Measurements from ENCODE around the gene GPN1. TPM values are rescaled to one million over a fixed set of nuclear protein-coding genes. Genes with fewer than 3 reads are reported as not detected.

Gene GPN1
- total RNA-seq, 2 experiments from 2014 or later: 32.7 to 37.4 TPM

DNA sequence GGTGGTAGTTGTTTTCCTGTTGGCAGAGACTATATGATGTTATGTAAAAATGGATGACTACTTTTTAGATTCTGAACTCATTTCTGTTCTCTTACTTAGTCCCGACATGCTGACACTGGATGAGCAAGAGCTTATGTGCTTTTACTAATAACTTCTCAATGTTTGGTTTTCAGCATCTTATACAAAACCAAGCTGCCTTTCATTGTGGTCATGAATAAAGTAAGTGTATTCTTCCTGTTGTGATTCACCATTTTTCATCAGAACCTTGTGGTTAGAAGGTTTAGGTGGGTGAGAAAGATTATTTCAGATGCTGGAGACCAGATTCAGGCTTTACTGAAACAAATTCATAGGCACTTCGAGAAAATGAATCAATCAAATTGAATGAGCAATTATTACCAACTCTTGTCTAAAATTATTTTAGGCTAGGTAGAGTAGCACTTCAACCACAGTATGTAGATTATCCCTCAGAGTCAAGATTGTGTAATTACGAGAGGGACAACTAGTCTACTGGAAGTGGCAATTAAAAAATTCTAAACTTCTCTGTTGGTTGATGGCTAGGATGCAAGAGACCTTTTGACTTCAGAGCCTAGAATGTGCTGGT is 9.3 kb downstream of the GPN1 start:
- Mint-ChIP-seq H3K9me3 (no peaks in the 10 kb centered on the region), H3K36me3 (peaks cover 40% of the 10 kb centered on the region), H3K27me3 (no peaks in the 10 kb centered on the region), H3K4me1 (peaks cover 14% of the 10 kb centered on the region), H3K4me3 (peak overlapping the region; percentile 51), H3K27ac (peak overlapping the region; percentile 83)
- ATAC-seq (ENCODE audit: low read depth) (peak; percentile 80), DNase-seq (no peak)
- POLR2A ChIA-PET: interaction anchor here (0.9 to 2.0 kb wide), 2 partner anchors 10 to 25 kb away, joined by 4 to 7 read pairs; partner anchors contain the start of genes SLC4A1AP and SUPT7L

DNA sequence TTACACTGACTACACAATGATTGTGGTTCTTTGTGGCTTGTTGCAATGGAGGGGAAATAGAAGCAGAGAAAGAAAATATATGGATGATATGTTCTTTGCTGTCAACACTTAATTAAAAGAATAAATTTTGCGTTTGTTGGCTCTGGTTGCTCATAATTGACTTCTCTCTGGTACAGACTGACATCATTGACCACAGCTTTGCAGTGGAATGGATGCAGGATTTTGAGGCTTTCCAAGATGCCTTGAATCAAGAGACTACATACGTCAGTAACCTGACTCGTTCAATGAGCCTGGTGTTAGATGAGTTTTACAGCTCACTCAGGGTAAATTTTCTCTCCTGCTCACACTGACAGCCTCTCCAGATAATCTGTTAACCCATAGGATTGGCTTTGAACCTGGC is 9.9 kb downstream of the GPN1 start:
- H3K4me3 Mint-ChIP-seq: no peak overlapping the region
- no peak for ATAC-seq (ENCODE audit: low read depth)

DNA sequence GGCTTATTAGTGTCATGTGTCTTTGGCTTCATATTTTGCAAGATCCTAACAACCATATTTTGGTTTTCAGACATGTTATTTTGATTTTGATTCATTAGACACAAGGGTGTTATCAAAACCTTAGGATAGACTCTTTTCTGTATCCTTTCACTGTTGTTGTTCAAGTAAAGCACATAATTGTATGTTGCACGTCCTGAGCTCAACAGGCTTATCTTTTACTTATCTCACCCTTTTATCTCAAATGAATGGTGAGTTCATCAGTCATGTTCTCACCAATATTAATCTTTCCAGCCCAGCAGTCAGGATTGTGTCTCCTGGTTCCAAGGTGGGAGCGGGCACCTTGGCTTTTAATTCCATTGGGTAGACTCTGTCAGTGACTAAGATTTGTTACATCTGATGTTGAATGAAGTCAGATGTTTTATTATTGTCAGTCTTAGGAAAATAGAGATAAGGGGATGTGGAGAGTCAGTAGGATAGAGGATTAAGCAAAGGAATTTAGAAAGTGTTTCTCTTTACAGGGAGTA is 11.9 kb downstream of the GPN1 start:
- H3K27ac Mint-ChIP-seq: no peak overlapping the region
- H3K9me3 Mint-ChIP-seq: no peaks in the 10 kb centered on the region
- POLR2A ChIA-PET: no interaction called here
- H3K27me3 Mint-ChIP-seq: no peaks in the 10 kb centered on the region
- no peak overlapping the region for H3K4me3 Mint-ChIP-seq
- H3K36me3 Mint-ChIP-seq: peaks cover 18% of the 10 kb centered on the region
- H3K4me1 Mint-ChIP-seq: peaks cover 12% of the 10 kb centered on the region
- DNase-seq (no peak), ATAC-seq (ENCODE audit: low read depth) (no peak)

More for the DNA sequence above, 9.9 kb downstream of the GPN1 start:
- Mint-ChIP-seq H3K36me3 (peaks cover 36% of the 10 kb centered on the region), H3K27me3 (no peaks in the 10 kb centered on the region), H3K9me3 (no peaks in the 10 kb centered on the region), H3K4me1 (peaks cover 14% of the 10 kb centered on the region), H3K27ac (no peak overlapping the region)
- POLR2A ChIA-PET: interaction anchor here (2.0 kb wide), 1 partner anchor 25 kb away, joined by 7 read pairs; the partner anchor contains the start of genes SLC4A1AP and SUPT7L
- no peak for DNase-seq

DNA sequence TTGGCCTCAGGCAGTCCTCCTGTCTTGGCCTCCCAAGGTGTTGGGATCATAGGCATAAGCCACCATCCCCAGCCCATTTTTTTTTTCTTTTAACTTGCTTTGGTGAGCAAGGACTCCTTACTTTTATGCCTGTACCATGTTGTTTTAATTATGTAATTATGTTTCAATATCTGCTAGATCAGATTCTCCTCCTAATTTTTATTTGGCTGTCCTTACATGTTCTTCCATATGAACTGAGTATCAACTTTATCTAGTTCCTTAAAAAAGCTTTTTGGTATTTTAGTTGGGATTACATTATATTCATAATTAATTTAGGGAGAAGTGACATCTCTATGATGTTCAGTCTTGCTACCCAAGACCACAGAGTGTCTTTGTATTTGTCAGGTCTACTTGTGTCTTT is 16.3 kb downstream of the GPN1 start:
- no peak for ATAC-seq (ENCODE audit: low read depth)
- H3K27me3 Mint-ChIP-seq: no peaks in the 10 kb centered on the region
- POLR2A ChIA-PET: no interaction called here

DNA sequence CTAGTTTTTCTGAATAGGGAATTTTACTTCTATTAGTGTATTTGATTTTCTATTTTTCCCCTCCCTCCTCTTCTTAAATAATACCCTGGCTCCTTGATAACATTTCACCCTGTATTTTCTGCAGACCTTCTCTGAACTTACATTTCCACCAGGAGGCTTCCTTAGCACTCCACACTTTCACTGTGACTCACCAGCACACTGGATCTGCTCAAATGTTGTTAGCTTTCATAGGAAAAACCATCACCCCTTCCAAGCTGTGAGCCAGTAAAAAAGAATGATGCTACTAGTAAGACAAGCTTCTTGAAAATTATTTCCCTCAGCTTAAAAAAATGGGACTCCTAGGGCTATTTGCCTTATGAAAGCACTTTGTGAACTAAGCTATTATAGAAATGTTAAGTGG is 18.4 kb downstream of the GPN1 start:
- no peak for DNase-seq
- POLR2A ChIA-PET: no interaction called here
- no peaks in the 10 kb centered on the region for H3K4me1 Mint-ChIP-seq
- H3K4me3 Mint-ChIP-seq: no peak overlapping the region
- ATAC-seq (ENCODE audit: low read depth): no peak
- H3K27ac Mint-ChIP-seq: no peak overlapping the region
- H3K36me3 Mint-ChIP-seq: peaks cover 6% of the 10 kb centered on the region
- H3K9me3 Mint-ChIP-seq: no peaks in the 10 kb centered on the region
- no peaks in the 10 kb centered on the region for H3K27me3 Mint-ChIP-seq

More for the DNA sequence above, 16.3 kb downstream of the GPN1 start:
- Mint-ChIP-seq H3K36me3 (peaks cover 6% of the 10 kb centered on the region), H3K4me1 (no peaks in the 10 kb centered on the region), H3K27ac (no peak overlapping the region), H3K4me3 (no peak overlapping the region), H3K9me3 (no peaks in the 10 kb centered on the region)
- no peak for DNase-seq

DNA sequence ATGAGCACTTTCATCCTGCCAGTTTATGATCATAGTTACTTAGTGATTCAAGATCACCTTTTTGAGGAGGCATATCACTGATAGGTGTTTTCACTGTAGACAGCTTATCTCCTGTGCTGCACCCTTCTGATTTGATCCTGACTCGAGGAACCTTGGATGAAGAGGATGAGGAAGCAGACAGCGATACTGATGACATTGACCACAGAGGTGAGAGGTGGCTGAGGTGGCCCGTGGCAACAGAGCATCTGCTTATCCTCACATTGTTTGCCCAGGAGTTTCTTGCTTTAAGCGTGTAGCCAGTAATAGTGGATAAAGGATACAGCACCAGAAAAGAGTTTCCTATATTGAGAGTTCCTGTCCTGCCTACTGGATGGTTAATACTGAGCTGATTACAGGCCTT is 18.9 kb downstream of the GPN1 start:
- Mint-ChIP-seq H3K4me3 (no peak overlapping the region), H3K36me3 (peaks cover 8% of the 10 kb centered on the region), H3K4me1 (peaks cover 3% of the 10 kb centered on the region), H3K9me3 (no peaks in the 10 kb centered on the region), H3K27me3 (no peaks in the 10 kb centered on the region), H3K27ac (no peak overlapping the region)
- ATAC-seq (ENCODE audit: low read depth) (no peak), DNase-seq (no peak)
- POLR2A ChIA-PET: no interaction called here

DNA sequence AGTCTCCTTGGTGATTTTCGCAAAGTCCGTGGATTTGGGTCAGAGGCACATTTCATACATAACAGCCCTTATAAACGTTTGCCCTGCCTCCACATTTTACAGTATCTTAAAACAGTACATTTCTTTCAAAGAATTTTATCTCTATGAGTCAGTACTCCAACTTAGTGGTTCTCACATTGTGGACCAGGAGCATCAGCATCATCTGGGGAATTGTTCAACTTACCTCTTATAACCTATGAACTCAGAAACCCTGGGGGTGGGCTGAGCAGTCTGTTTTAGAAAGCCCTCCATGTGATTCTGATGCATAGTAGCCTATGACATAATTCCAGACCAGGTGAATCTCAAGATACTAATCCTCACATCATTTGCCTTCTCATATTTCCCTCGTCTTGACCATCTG is 22.2 kb downstream of the GPN1 start:
- H3K27me3 Mint-ChIP-seq: no peaks in the 10 kb centered on the region
- DNase-seq (no peak), ATAC-seq (ENCODE audit: low read depth) (no peak)
- peaks cover 6% of the 10 kb centered on the region for H3K4me1 Mint-ChIP-seq
- no peaks in the 10 kb centered on the region for H3K9me3 Mint-ChIP-seq
- no peak overlapping the region for H3K27ac Mint-ChIP-seq
- H3K4me3 Mint-ChIP-seq: no peak overlapping the region
- H3K36me3 Mint-ChIP-seq: peaks cover 27% of the 10 kb centered on the region
- POLR2A ChIA-PET: no interaction called here

DNA sequence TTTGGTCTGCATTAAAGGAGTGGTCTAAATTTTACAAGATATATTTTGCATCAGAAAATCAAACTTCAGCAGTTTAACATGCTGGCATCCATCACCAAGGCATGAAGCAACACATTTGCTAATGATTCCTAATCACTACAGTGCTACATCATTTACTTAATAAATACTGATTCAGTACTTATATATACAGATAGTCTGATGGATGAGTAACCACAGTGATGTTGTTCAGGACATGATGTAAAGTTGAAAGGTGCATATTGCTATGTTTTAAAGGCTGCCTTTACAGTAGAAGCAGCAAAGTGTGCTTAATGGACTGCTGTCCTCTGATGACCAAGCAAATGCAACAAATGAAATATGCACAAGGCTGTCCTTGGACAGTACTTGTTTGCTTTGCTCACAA is 23.5 kb downstream of the GPN1 start:
- no peak for DNase-seq
- POLR2A ChIA-PET: no interaction called here
- peaks cover 32% of the 10 kb centered on the region for H3K36me3 Mint-ChIP-seq
- peaks cover 6% of the 10 kb centered on the region for H3K4me1 Mint-ChIP-seq
- H3K9me3 Mint-ChIP-seq: no peaks in the 10 kb centered on the region
- no peak for ATAC-seq (ENCODE audit: low read depth)
- no peak overlapping the region for H3K4me3 Mint-ChIP-seq
- H3K27ac Mint-ChIP-seq: peak overlapping the region; percentile 17
- H3K27me3 Mint-ChIP-seq: no peaks in the 10 kb centered on the region

DNA sequence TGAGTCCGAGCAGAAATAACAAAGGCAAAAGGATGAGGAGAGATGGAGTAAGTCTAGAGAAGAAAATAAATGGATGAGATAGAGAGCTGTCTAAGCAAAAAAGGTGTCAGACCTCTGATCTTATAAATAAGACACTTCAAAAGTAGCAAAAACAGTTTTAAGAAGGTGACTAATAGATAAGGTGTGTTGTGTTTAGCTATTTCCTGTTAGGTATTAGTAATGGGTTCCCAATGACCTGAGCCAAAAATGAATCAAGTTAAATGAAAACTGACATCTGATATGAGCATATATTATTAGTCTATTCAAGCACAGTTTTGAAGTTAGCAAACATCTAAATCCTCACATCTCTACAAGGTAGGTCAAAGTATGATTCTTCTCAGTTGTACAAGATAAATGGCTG is 23.9 kb downstream of the GPN1 start:
- Mint-ChIP-seq H3K27ac (peak overlapping the region; percentile 17), H3K4me1 (peaks cover 6% of the 10 kb centered on the region), H3K27me3 (no peaks in the 10 kb centered on the region), H3K36me3 (peaks cover 30% of the 10 kb centered on the region), H3K4me3 (no peak overlapping the region), H3K9me3 (no peaks in the 10 kb centered on the region)
- POLR2A ChIA-PET: interaction anchor here (0.6 kb wide), 1 partner anchor 24 kb away, joined by 3 read pairs; no protein-coding TSS in a partner anchor
- ATAC-seq (ENCODE audit: low read depth) (no peak), DNase-seq (no peak)

DNA sequence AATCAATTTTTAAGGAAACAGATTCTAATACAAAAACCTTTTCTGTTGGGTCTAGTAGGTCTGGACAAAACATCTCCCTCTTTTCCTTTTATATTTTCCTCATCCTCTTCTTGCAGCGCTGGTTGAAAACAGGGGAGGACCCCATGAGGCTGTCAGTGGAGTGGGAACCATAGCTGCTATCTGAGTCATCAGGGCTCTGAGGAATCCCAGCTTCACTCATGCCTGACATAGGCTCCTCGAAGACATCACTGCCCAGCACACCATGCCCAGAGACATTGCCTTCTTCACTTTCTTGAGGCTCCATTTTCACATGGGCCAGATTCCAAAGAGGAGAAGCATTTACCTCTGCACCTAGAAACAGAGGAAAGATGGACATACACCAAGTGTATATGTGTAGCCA is 24.5 kb downstream of the GPN1 start:
- POLR2A ChIA-PET: interaction anchor here (0.6 kb wide), 1 partner anchor 25 kb away, joined by 3 read pairs; no protein-coding TSS in a partner anchor
- no peak for DNase-seq
- no peak overlapping the region for H3K27ac Mint-ChIP-seq
- no peaks in the 10 kb centered on the region for H3K9me3 Mint-ChIP-seq
- peaks cover 6% of the 10 kb centered on the region for H3K4me1 Mint-ChIP-seq
- no peak overlapping the region for H3K4me3 Mint-ChIP-seq
- H3K36me3 Mint-ChIP-seq: peaks cover 30% of the 10 kb centered on the region
- no peaks in the 10 kb centered on the region for H3K27me3 Mint-ChIP-seq
- no peak for ATAC-seq (ENCODE audit: low read depth)

DNA sequence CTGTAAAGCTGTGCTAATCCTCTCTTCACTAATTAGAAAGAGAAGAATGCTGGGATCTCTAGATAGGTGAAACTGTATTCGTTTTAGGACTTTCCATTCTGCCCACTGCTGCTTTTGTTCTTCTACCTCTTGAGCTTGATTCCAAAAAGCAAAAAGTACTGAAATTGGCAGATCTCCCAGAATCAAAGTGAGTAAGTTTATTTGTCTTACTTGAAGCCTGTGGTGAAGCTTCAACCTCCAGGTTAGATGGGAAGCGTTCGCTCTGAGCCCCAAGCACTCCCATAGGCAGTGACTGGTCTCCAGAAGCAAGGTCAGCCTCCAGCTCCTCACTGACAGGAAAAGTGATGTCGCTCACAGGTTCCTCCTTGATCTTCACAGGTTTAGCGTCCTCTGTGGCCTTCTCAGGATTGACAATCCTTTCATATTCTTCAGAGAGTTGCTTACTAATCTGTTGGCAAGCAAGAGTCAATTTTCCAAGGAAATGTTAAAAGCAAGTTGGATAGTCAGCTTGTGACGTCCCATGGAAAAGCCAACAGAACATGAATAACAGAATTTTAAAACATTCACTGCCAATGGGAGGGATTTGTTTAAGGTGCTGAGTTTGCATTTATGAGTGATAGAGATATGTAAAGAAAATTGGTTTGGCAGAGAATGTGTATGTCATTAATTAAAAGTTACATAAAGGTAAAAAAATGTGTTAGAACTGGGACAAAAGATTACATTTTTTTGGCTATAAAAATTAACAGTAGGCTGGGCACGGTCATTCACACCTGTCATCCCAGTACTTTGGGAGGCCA is 26.5 kb downstream of the GPN1 start:
- ATAC-seq (ENCODE audit: low read depth) (no peak), DNase-seq (no peak)
- Mint-ChIP-seq H3K4me1 (peaks cover 15% of the 10 kb centered on the region), H3K27ac (no peak overlapping the region), H3K9me3 (no peaks in the 10 kb centered on the region), H3K4me3 (no peak overlapping the region), H3K27me3 (no peaks in the 10 kb centered on the region), H3K36me3 (peaks cover 29% of the 10 kb centered on the region)
- POLR2A ChIA-PET: no interaction called here

DNA sequence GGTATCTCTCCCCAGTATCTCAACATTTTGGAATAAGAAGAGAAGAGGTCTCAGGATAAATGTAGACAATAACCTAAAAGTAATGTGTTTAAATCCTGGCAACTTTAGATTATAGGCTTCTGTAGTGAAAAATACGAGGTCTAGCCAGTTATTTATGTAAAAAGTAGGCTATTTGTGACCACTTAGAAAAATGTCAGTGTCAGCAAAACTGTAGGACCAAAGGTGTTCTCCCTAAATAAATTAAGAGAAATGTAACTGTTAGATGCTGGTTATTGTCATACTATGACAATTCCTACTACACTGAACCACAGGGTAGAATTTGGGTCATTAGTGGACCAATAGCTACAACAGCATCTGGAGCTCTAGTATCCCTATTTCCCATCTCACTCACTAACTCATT is 32.5 kb downstream of the GPN1 start:
- POLR2A ChIA-PET: no interaction called here
- ATAC-seq (ENCODE audit: low read depth) (no peak), DNase-seq (no peak)
- Mint-ChIP-seq H3K4me3 (peak overlapping the region; percentile 9), H3K27me3 (no peaks in the 10 kb centered on the region), H3K9me3 (no peaks in the 10 kb centered on the region), H3K27ac (no peak overlapping the region), H3K36me3 (peaks cover 23% of the 10 kb centered on the region), H3K4me1 (peaks cover 29% of the 10 kb centered on the region)

DNA sequence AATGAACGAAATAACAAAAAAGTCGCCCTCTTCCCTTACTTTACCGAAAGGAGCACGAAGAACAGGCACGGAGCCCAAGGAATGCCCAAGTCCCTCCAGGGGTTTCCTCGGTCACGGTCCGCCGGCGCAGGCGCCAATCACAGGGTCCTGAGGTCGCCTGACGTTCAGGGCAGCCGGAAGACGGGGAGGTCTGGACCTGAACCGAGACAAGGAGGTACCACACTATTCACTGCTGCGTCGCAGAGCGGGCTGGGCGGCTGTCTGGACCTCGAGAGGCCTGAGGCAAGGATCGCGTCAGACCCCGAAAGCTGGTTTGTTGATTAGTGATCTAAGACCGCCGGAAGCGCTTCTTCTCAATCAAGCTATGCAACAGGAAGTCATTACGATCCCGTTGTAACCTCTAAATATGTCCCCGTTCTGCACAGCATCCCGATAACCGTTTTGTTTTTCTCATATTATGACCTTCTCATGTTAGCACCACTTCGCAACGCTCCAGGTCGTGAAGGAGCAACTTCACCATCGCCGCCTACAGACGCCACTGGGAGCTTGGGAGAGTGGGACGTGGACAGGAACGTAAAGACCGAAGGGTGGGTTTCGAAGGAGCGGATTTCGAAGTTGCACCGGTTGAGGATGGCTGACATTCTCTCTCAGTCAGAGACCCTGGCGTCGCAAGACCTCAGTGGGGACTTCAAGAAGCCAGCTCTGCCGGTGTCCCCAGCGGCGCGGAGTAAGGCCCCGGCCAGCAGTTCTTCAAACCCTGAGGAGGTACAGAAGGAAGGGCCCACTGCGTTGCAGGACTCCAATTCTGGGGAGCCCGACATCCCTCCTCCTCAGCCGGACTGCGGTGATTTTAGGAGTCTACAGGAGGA is 34.7 kb downstream of the GPN1 start, which contains the start of the genes SLC4A1AP and SUPT7L:
SLC4A1AP (plus strand) TSS at position 605 of the 869 bp plus-strand sequence; CDS start at position 631, 26 bp downstream.
SUPT7L (minus strand) TSS at position 330 of the 869 bp plus-strand sequence. CDS start 1,422 bp downstream, outside the sequence.
- peak within 1 kb of the TSS; percentile 100 for H3K27ac Mint-ChIP-seq
- peak; percentile 82 for DNase-seq
- H3K4me1 Mint-ChIP-seq: peaks cover 34% of the 10 kb centered on the region
- H3K36me3 Mint-ChIP-seq: peaks cover 21% of the 10 kb centered on the region
- H3K27me3 Mint-ChIP-seq: no peaks in the 10 kb centered on the region
- H3K9me3 Mint-ChIP-seq: no peaks in the 10 kb centered on the region
- POLR2A ChIA-PET: interaction anchor here (0.8 to 2.0 kb wide), 12 partner anchors 13 to 309 kb away, joined by 3 to 12 read pairs (median 6); partner anchors contain the start of genes CCDC121, GPN1, NRBP1 and PPM1G
- peak within 1 kb of the TSS; percentile 99 for H3K4me3 Mint-ChIP-seq
- ATAC-seq (ENCODE audit: low read depth): peak; percentile 77

All from activated naive CD8-positive, alpha-beta T cell treated with anti-CD3 and anti-CD28 coated beads, Interleukin-2, amount 10 ng/mL, durations not matched to agents 7 days and 5 days (primary cell).